CD4-positive, alpha-beta T cell (primary cell): ENCODE measurements around the gene HAS3. TPM values are rescaled to one million over a fixed set of nuclear protein-coding genes. Genes with fewer than 3 reads are reported as not detected.

Source experiments
- ATAC-seq: fragments of 200-7000 bp; cut with Tn5 transposase; one replicate; pipeline ENCODE4 v1.10.0; 2022; ENCODE audit warnings: mild to moderate bottlenecking; ENCODE audit not compliant: poor library complexity
- CTCF ChIA-PET: fragments of 350-600 bp; sonication (Branson Sonifier 250); formaldehyde crosslinking; loops from one replicate; lab custom pipeline; 2021; ENCODE audit warnings: antibody characterized with exemption, inconsistent platforms; lab: Charles Lee
- POLR2A ChIA-PET: fragments of 350-600 bp; sonication (Branson Sonifier 250); formaldehyde crosslinking; loops from one replicate; lab custom pipeline; 2021; ENCODE audit warnings: antibody characterized with exemption, inconsistent platforms; lab: Charles Lee
- DNase-seq, 14 experiments: peaks; one replicate each; pipeline ENCODE4 v3.0.0-alpha.2; 2013 to 2020; ENCODE audit warnings: mixed read lengths in 2 of 14
- H3K27ac ChIP-seq, 2 donors: one replicate each; pipeline versions ENCODE4 v1.5.1 to v1.7.0; 2013; ENCODE audit warnings: low read length in 2 of 2, low read depth in 1 of 2, mild to moderate bottlenecking in 1 of 2
- H3K27me3 ChIP-seq, 2 experiments: 1 replicate in 1 of 2; 2 replicates in 1 of 2; pipeline versions ENCODE4 v1.6.1 to v1.7.0; 2013; ENCODE audit warnings: low read length in 2 of 2, control low read depth in 1 of 2, mild to moderate bottlenecking in 1 of 2, moderate library complexity in 1 of 2; ENCODE audit not compliant: insufficient read depth in 2 of 2, control insufficient read depth in 1 of 2
- H3K36me3 ChIP-seq: one replicate; pipeline ENCODE4 v1.6.1; 2013; ENCODE audit warnings: low read length, control low read depth; ENCODE audit not compliant: insufficient read depth
- H3K4me1 ChIP-seq: one replicate; pipeline ENCODE4 v1.6.1; 2013; ENCODE audit warnings: low read length, control low read depth; ENCODE audit not compliant: insufficient read depth
- H3K4me3 ChIP-seq: one replicate; pipeline ENCODE4 v1.5.1; 2013; ENCODE audit warnings: mild to moderate bottlenecking, low read length, moderate library complexity
- H3K9me3 ChIP-seq, 2 experiments: 1 replicate in 1 of 2; 2 replicates in 1 of 2; pipeline versions ENCODE4 v1.6.1 to v1.7.0; 2013; ENCODE audit warnings: low read length in 2 of 2, mild to moderate bottlenecking in 2 of 2, control low read depth in 1 of 2, moderate library complexity in 1 of 2; ENCODE audit not compliant: control insufficient read depth in 1 of 2, insufficient read depth in 1 of 2
- H3K27ac Mint-ChIP-seq: one replicate; pipeline ENCODE4 v1.8.0; 2020; ENCODE audit warnings: mixed read lengths
- H3K27me3 Mint-ChIP-seq: one replicate; pipeline ENCODE4 v1.8.0; 2021; ENCODE audit warnings: mixed read lengths
- H3K36me3 Mint-ChIP-seq: one replicate; pipeline ENCODE4 v1.8.0; 2021; ENCODE audit warnings: low read depth, mixed read lengths
- H3K4me1 Mint-ChIP-seq: one replicate; pipeline ENCODE4 v1.8.0; 2021; ENCODE audit warnings: low read depth, mixed read lengths
- H3K4me3 Mint-ChIP-seq: one replicate; pipeline ENCODE4 v1.8.0; 2020; ENCODE audit warnings: mild to moderate bottlenecking, mixed read lengths
- H3K9me3 Mint-ChIP-seq: one replicate; pipeline ENCODE4 v1.8.0; 2020; ENCODE audit warnings: mixed read lengths
- intact Hi-C, 2 experiments: fragments of 100-400 bp; cut with DNase I in 1 of 2; cut with micrococcal nuclease in 1 of 2; formaldehyde crosslinking; loops; one replicate each; pipeline versions ENCODE4 v1.15.1 to v1.9.0; 2023 to 2025; cut with DNase I, micrococcal nuclease
- total RNA-seq, 174 experiments: library from RNA in 2 of 174; stranded (reverse) in 2 of 174; gene quantifications; one replicate each; pipeline ENCODE4 v1.2.3 and lab custom pipeline; 2021 to 2026
- TF ChIP-seq, protein P1 (sequence below): fragments of 200-600 bp; IDR thresholded peaks from one replicate; pipeline ENCODE4 v1.8.0; 2022; ENCODE audit warnings: antibody characterized with exemption, mild to moderate bottlenecking

Gene HAS3
- total RNA-seq, 2 experiments from 2014 or later: 3.2 to 3.4 TPM

DNA sequence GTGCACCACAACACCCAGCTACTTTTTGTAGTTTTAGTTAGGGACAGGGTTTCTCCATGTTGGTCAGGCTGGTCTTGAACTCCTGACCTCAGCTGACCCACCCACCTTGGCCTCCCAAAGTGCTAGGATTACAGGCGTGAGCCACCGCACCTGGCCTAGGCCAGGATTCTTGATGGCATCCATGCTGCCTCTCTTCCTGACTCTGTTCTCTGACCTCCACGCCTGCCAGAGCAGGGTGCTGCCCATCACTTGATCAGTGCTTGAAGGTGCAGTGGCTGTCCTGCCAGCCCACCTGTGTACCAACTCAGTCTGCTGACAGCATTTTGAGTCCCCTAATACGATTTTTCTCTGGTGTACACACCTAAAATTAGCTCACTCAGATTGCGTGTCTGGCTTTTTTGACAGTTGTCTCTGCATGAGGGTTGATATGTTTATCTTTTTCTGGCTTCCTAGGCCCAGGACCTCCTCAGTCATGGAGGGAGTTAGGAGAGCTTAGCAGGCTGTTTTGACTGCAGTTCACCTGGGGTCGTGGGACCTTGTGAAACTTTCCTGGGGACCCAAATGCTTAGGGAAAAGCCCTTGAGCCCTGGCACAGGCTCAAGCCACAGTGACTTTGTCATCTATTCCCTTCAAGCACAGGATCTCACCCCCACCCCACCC is 5.9 kb downstream of the HAS3 start:
- Histone ChIP-seq H3K36me3 (peaks cover 28% of the 10 kb centered on the region), H3K4me1 (peaks cover 24% of the 10 kb centered on the region), H3K27ac (no peak overlapping the region), H3K27me3 (peaks cover 28% of the 10 kb centered on the region in 2 experiments), H3K4me3 (no peak overlapping the region), H3K9me3 (peaks cover 0 to 9% of the 10 kb centered on the region in 2 experiments)
- TF ChIP-seq, protein P1, sequence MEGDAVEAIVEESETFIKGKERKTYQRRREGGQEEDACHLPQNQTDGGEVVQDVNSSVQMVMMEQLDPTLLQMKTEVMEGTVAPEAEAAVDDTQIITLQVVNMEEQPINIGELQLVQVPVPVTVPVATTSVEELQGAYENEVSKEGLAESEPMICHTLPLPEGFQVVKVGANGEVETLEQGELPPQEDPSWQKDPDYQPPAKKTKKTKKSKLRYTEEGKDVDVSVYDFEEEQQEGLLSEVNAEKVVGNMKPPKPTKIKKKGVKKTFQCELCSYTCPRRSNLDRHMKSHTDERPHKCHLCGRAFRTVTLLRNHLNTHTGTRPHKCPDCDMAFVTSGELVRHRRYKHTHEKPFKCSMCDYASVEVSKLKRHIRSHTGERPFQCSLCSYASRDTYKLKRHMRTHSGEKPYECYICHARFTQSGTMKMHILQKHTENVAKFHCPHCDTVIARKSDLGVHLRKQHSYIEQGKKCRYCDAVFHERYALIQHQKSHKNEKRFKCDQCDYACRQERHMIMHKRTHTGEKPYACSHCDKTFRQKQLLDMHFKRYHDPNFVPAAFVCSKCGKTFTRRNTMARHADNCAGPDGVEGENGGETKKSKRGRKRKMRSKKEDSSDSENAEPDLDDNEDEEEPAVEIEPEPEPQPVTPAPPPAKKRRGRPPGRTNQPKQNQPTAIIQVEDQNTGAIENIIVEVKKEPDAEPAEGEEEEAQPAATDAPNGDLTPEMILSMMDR: no peak
- intact Hi-C loops: no loop called here
- Mint-ChIP-seq H3K9me3 (no peaks in the 10 kb centered on the region), H3K27ac (no peak overlapping the region), H3K36me3 (peaks cover 62% of the 10 kb centered on the region), H3K4me3 (no peak overlapping the region), H3K4me1 (peaks cover 14% of the 10 kb centered on the region), H3K27me3 (peaks cover 28% of the 10 kb centered on the region)
- ChIA-PET CTCF (no interaction called here), POLR2A (no interaction called here)
- ATAC-seq (no peak), DNase-seq (no peak)

DNA sequence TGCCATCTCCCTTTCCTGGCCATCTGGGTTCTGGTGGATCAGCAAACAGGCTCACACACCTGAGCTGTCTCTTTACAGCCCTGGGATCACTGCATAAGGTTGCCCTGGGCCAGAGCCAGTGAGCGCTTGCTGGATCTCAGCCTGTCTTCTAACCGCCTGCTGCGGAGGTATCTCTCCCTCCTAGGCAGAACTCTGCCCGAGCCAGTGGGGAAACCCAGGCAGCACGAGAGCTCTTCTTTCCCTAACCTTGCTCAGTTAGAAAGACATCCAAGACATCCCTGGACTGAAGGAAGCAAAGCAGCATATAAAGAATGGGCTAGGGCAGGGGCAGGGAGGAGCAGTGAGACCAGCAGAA is 6.4 kb downstream of the HAS3 start:
- Histone ChIP-seq H3K27me3 (peaks cover 23 to 24% of the 10 kb centered on the region in 2 experiments), H3K4me3 (no peak overlapping the region), H3K9me3 (peaks cover 0 to 5% of the 10 kb centered on the region in 2 experiments), H3K36me3 (peaks cover 33% of the 10 kb centered on the region), H3K27ac (no peak overlapping the region), H3K4me1 (peaks cover 19% of the 10 kb centered on the region)
- H3K27ac Mint-ChIP-seq: no peak overlapping the region
- H3K4me1 Mint-ChIP-seq: peaks cover 11% of the 10 kb centered on the region
- DNase-seq (no peak), ATAC-seq (no peak)
- intact Hi-C loops: no loop called here
- TF ChIP-seq, protein P1: no peak
- CTCF ChIA-PET: no interaction called here
- no peak overlapping the region for H3K4me3 Mint-ChIP-seq
- POLR2A ChIA-PET: no interaction called here
- H3K9me3 Mint-ChIP-seq: no peaks in the 10 kb centered on the region
- H3K27me3 Mint-ChIP-seq: peaks cover 25% of the 10 kb centered on the region
- peaks cover 65% of the 10 kb centered on the region for H3K36me3 Mint-ChIP-seq

DNA sequence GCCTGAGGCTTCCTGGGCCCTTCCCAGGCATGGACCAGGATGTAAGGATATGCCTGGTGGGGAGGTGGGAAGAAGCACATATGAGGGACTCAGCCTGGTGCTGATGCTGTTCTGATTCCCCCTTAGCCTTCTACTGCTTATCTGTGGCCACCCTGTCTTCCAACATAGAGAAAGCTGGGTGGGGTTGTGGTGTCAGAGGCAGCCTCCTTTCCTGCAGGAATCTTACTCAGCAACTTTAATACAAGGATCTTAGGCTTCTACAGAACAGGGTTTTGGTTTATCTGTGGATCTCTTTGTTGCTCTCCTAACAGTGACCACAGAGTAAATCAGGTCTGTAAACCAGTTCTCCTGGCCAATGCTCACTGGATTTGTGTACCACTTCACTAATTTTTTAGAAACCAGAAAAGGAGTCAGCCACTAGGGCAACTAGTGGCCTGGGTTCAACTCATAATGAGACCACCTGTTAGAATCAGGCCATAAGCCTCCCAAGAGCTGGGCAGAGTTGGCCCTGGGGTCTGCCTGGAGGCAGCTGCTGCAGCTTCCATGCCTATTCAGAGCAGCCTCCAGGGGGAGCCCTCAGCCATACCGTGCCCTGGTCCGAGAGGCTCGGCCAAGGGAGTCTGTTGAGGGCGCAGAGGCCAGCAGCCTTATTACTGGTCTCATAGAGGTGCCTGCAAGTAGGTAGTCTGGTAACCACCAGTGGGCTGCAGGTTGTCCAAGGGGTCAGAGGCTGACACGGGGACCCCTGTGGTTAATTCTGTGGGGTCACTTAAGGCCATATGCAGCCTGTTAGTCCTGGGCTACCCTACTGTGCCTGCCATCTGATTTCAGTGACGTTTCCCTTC is 7.1 kb downstream of the HAS3 start:
- Mint-ChIP-seq H3K27ac (no peak overlapping the region), H3K4me1 (peaks cover 7% of the 10 kb centered on the region), H3K9me3 (no peaks in the 10 kb centered on the region), H3K4me3 (no peak overlapping the region), H3K27me3 (peaks cover 21% of the 10 kb centered on the region), H3K36me3 (peaks cover 71% of the 10 kb centered on the region)
- no peaks in the 10 kb centered on the region for H3K9me3 ChIP-seq
- POLR2A ChIA-PET: no interaction called here
- intact Hi-C loops: no loop called here
- H3K4me3 ChIP-seq: no peak overlapping the region
- TF ChIP-seq, protein P1: peak; percentile 74
- CTCF ChIA-PET: interaction anchor here (1.3 to 2.2 kb wide), 2 partner anchors 12 to 17 kb away, joined by 7 to 17 read pairs; no protein-coding TSS in a partner anchor
- peaks cover 12% of the 10 kb centered on the region for H3K4me1 ChIP-seq
- peaks cover 36% of the 10 kb centered on the region for H3K36me3 ChIP-seq
- peak; percentile 63 for ATAC-seq
- peaks cover 16 to 18% of the 10 kb centered on the region in 2 experiments for H3K27me3 ChIP-seq
- DNase-seq: peak in 12 of 14 experiments; percentile 18 to 62 (median 34)
- no peak overlapping the region for H3K27ac ChIP-seq
